Endothelial cell of umbilical vein (primary cell): ENCODE results near the gene UCP1. TPM values are rescaled to one million over a fixed set of nuclear protein-coding genes. Genes with fewer than 3 reads are reported as not detected.

Source experiments
- BruUV-seq: library from RNA; stranded (reverse); fragments of 400-500 nt; replicated peaks from 2 replicates; lab custom pipeline; 2021; lab: Mats Ljungman, UMichigan
- CTCF ChIA-PET: fragments of 300-600, 350-600 bp; sonication (Branson Sonifier 250); formaldehyde crosslinking; loops from one replicate; lab custom pipeline; 2021; ENCODE audit warnings: antibody characterized with exemption, inconsistent platforms; lab: Charles Lee
- POLR2A ChIA-PET: fragments of 300-600, 350-600 bp; sonication (Branson Sonifier 250); formaldehyde crosslinking; loops from one replicate; lab custom pipeline; 2021; ENCODE audit warnings: antibody characterized with exemption, inconsistent platforms; lab: Charles Lee
- DNase-seq: peaks from one replicate; pipeline ENCODE4 v3.0.0-alpha.2; 2011; ENCODE audit warnings: low read depth, low spot score
- FAIRE-seq: peaks from 2 replicates; lab custom pipeline; 2011; peaks lifted over from hg19 to GRCh38; lab: Jason Lieb, UNC
- H2AFZ ChIP-seq: 2 replicates; pipeline ENCODE4 v1.6.0; 2012; ENCODE audit warnings: low read depth, low read length, control low read depth, inconsistent platforms
- H3K27ac ChIP-seq: 2 replicates; pipeline ENCODE4 v1.5.1; 2011; ENCODE audit warnings: low read depth, mild to moderate bottlenecking, control low read depth, low read length, moderate library complexity; ENCODE audit not compliant: insufficient read depth
- H3K27me3 ChIP-seq, 2 experiments: 2 replicates each; pipeline versions ENCODE4 v1.6.0 to v1.6.1; 2011; ENCODE audit warnings: low read length in 2 of 2, mixed read lengths in 1 of 2; ENCODE audit not compliant: control insufficient read depth in 2 of 2, insufficient read depth in 2 of 2
- H3K36me3 ChIP-seq, 2 experiments: 2 replicates in 1 of 2; 3 replicates in 1 of 2; pipeline ENCODE4 v1.5.1; 2011; ENCODE audit warnings: low read length in 2 of 2, mild to moderate bottlenecking in 1 of 2, moderate library complexity in 1 of 2; ENCODE audit not compliant: control insufficient read depth in 2 of 2, insufficient read depth in 2 of 2; ENCODE audit errors: extremely low read depth in 1 of 2
- H3K4me1 ChIP-seq: 3 replicates; pipeline ENCODE4 v1.5.1; 2011; ENCODE audit warnings: mild to moderate bottlenecking, low read length; ENCODE audit not compliant: control insufficient read depth, insufficient read depth; ENCODE audit errors: extremely low read depth
- H3K4me2 ChIP-seq: 2 replicates; pipeline ENCODE4 v1.6.1; 2011; ENCODE audit warnings: low read length, control low read depth, mixed read lengths; ENCODE audit not compliant: insufficient read depth
- H3K4me3 ChIP-seq, 3 experiments: fragments of 200-600 bp in 1 of 3; sonication (generic), shearing (Covaris generic) in 1 of 3; replicated peaks in 1 of 3; 2 replicates each; pipeline ENCODE4 v1.5.1; 2011 to 2016; ENCODE audit warnings: control low read depth in 3 of 3, low read length in 3 of 3, mild to moderate bottlenecking in 2 of 3, inconsistent platforms in 1 of 3, low read depth in 1 of 3, moderate library complexity in 1 of 3; ENCODE audit not compliant: insufficient read depth in 1 of 3
- H3K79me2 ChIP-seq: 2 replicates; pipeline ENCODE4 v1.6.0; 2012; ENCODE audit warnings: low read length, inconsistent platforms; ENCODE audit not compliant: control insufficient read depth, insufficient read depth
- H3K9ac ChIP-seq: replicated peaks from 2 replicates; pipeline ENCODE3; 2011; ENCODE audit warnings: low read length, control low read depth; ENCODE audit not compliant: insufficient read depth; ENCODE audit errors: extremely low read depth
- H3K9me1 ChIP-seq: replicated peaks from 3 replicates; pipeline ENCODE4 v1.6.0; 2011; ENCODE audit warnings: mild to moderate bottlenecking, low read length; ENCODE audit not compliant: control insufficient read depth, insufficient read depth; ENCODE audit errors: extremely low read depth
- H3K9me3 ChIP-seq: replicated peaks from 2 replicates; pipeline ENCODE4 v1.5.1; 2012; ENCODE audit warnings: low read length, inconsistent platforms; ENCODE audit not compliant: control insufficient read depth, insufficient read depth
- H4K20me1 ChIP-seq: replicated peaks from 2 replicates; pipeline ENCODE3; 2011; ENCODE audit warnings: mild to moderate bottlenecking, low read length; ENCODE audit not compliant: control insufficient read depth, insufficient read depth; ENCODE audit errors: extremely low read depth
- FOS ChIP-seq: IDR thresholded peaks from 2 replicates; pipeline ENCODE4 v1.6.1; 2011; ENCODE audit warnings: mild to moderate bottlenecking, low read length, moderate library complexity, borderline replicate concordance; ENCODE audit not compliant: insufficient read depth
- GATA2 ChIP-seq: IDR thresholded peaks from 2 replicates; pipeline ENCODE4 v1.7.0; 2011; ENCODE audit warnings: low read depth, mild to moderate bottlenecking, moderate library complexity, mixed read lengths, low read length; ENCODE audit not compliant: insufficient read length, insufficient read depth
- MAX ChIP-seq: IDR thresholded peaks from 2 replicates; pipeline ENCODE4 v1.6.1; 2011; ENCODE audit not compliant: insufficient read depth, insufficient read length
- MYC ChIP-seq: IDR thresholded peaks from one replicate; pipeline ENCODE4 v1.6.1; 2011; ENCODE audit warnings: mild to moderate bottlenecking, low read depth, low read length
- POLR2A ChIP-seq: IDR thresholded peaks from 2 replicates; pipeline ENCODE4 v1.6.1; 2012; ENCODE audit warnings: low read depth, mild to moderate bottlenecking, control low read depth, low read length
- POLR2AphosphoS5 ChIP-seq: IDR thresholded peaks from 2 replicates; pipeline ENCODE4 v1.6.1; 2012; ENCODE audit warnings: low read depth, mild to moderate bottlenecking, control low read depth, low read length, moderate library complexity; ENCODE audit not compliant: insufficient read depth
- dilution Hi-C: fragments of 300-500 bp; cut with MboI; formaldehyde crosslinking; loops from one replicate; pipeline ENCODE4 v1.15.0; 2019; ENCODE audit warnings: low sequenced_read_pairs; ENCODE audit not compliant: extremely low pct_ligation_motif_present
- intact Hi-C: fragments of 100-400 bp; cut with micrococcal nuclease; formaldehyde crosslinking; loops from one replicate; pipeline ENCODE4 v1.10.0; 2022
- polyA plus RNA-seq, 4 experiments: library from polyadenylated mRNA; depleted of rRNA in 3 of 4; stranded (reverse) in 3 of 4; unstranded in 1 of 4; fragments of >200 nt; gene quantifications; 2 replicates each; pipeline versions ENCODE4 v1.2.1 to v1.2.3, GENCODE V29; 2011 to 2012; ENCODE audit warnings: missing spikeins in 1 of 4
- total RNA-seq: library from RNA; stranded (reverse); gene quantifications from 2 replicates; pipeline ENCODE4 v1.2.3, GENCODE V29; 2021
- TF ChIP-seq, protein P1 (sequence below), 2 donors: IDR thresholded peaks; 1 replicate in 1 of 2; 2 replicates in 1 of 2; pipeline ENCODE4 v1.5.1; 2011; ENCODE audit warnings: low read length in 2 of 2, mild to moderate bottlenecking in 2 of 2, moderate library complexity in 2 of 2, control low read depth in 1 of 2, inconsistent platforms in 1 of 2, low read depth in 1 of 2; ENCODE audit not compliant: insufficient read depth in 1 of 2; ENCODE audit errors: extremely low read depth in 1 of 2

The UCP1 gene
- total and polyA plus RNA-seq, 2 donors (not counting 3 experiments of a cell fraction or from before 2014, with no cell fraction given): not detected

DNA sequence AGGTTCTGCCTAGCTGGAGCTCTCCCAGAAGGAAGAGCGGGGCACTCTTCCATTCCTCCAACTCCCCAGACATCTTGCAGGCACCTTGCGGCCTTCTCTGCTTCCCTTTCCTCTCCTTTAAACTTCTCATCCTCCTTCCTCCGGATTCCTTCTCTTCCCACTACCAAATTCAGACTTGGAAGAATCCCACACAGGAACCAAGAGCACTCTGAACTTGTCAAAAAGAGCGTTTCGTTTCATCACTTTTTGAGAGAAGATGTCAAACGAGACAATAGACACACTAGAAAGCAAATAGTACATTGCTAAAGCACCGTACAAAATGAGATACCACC, 512 bp upstream of the UCP1 start:
- H3K4me2 ChIP-seq: peak overlapping the region; percentile 5
- dilution Hi-C loops: no loop called here
- no TSS peak for BruUV-seq
- no peaks in the 10 kb centered on the region for H3K79me2 ChIP-seq
- H3K4me1 ChIP-seq: peaks cover 9% of the 10 kb centered on the region
- FAIRE-seq (no peak), DNase-seq (no peak)
- intact Hi-C loops: no loop called here
- peak overlapping the region; percentile 56 for H2AFZ ChIP-seq
- H4K20me1 ChIP-seq: no peaks in the 10 kb centered on the region
- H3K4me3 ChIP-seq: no peak overlapping the region
- POLR2A ChIA-PET: no interaction called here
- H3K9me3 ChIP-seq: no peaks in the 10 kb centered on the region
- no peaks in the 10 kb centered on the region for H3K36me3 ChIP-seq
- no peak overlapping the region for H3K9ac ChIP-seq
- H3K27me3 ChIP-seq: peaks cover 67 to 79% of the 10 kb centered on the region in 2 experiments
- no peak overlapping the region for H3K27ac ChIP-seq
- TF ChIP-seq POLR2A: no peak
- no peak for TF ChIP-seq FOS
- CTCF ChIA-PET: no interaction called here
- no peaks in the 10 kb centered on the region for H3K9me1 ChIP-seq

DNA sequence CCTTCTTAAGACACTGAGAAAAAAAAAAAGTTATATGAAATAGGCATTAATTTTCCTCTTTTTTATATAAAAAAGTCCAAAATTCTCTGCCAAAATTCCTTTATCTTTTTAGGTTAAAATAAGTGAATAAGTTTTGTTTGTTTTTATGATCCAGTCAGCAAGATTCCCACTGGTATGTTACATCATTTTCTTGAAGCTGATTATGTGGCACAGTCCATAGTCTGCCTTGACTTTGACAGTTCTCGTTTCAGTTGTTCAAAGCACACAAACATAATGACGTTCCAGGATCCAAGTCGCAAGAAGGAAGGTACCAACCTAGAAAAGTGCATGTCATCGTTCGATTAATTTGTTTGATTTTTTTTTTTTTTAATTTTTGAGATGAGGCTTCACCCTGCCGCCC, 9.1 kb downstream of the UCP1 start:
- no peaks in the 10 kb centered on the region for H3K79me2 ChIP-seq
- H3K9ac ChIP-seq: no peak overlapping the region
- H3K27me3 ChIP-seq: peaks cover 5 to 8% of the 10 kb centered on the region in 2 experiments
- H2AFZ ChIP-seq: no peak overlapping the region
- intact Hi-C loops (no loop called here), dilution Hi-C loops (no loop called here)
- no peaks in the 10 kb centered on the region for H3K36me3 ChIP-seq
- H4K20me1 ChIP-seq: no peaks in the 10 kb centered on the region
- no peaks in the 10 kb centered on the region for H3K4me1 ChIP-seq
- peak; percentile 59 for FAIRE-seq
- no peak for DNase-seq
- H3K9me1 ChIP-seq: no peaks in the 10 kb centered on the region
- no peak for TF ChIP-seq MAX
- TF ChIP-seq, protein P1, sequence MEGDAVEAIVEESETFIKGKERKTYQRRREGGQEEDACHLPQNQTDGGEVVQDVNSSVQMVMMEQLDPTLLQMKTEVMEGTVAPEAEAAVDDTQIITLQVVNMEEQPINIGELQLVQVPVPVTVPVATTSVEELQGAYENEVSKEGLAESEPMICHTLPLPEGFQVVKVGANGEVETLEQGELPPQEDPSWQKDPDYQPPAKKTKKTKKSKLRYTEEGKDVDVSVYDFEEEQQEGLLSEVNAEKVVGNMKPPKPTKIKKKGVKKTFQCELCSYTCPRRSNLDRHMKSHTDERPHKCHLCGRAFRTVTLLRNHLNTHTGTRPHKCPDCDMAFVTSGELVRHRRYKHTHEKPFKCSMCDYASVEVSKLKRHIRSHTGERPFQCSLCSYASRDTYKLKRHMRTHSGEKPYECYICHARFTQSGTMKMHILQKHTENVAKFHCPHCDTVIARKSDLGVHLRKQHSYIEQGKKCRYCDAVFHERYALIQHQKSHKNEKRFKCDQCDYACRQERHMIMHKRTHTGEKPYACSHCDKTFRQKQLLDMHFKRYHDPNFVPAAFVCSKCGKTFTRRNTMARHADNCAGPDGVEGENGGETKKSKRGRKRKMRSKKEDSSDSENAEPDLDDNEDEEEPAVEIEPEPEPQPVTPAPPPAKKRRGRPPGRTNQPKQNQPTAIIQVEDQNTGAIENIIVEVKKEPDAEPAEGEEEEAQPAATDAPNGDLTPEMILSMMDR (IDR thresholded peaks at IDR 0.05; ENCODE audit: extremely low read depth in 1 of 2, insufficient read depth in 1 of 2, low read depth in 1 of 2, low read length in 2 of 2): no peak
- TF ChIP-seq POLR2AphosphoS5: no peak
- no peak for TF ChIP-seq GATA2
- TF ChIP-seq FOS: no peak
- no peak for TF ChIP-seq MYC
- no TSS peak for BruUV-seq
- H3K4me3 ChIP-seq: no peak overlapping the region
- no peak overlapping the region for H3K27ac ChIP-seq
- ChIA-PET CTCF (interaction anchor here (1.2 kb wide), 1 partner anchor 325 kb away, joined by 4 read pairs; no protein-coding TSS in a partner anchor), POLR2A (no interaction called here)
- H3K4me2 ChIP-seq: no peak overlapping the region
- H3K9me3 ChIP-seq: no peaks in the 10 kb centered on the region
